HEK293T (cell line): ENCODE data around the gene NFKBIE.

Experiments used
- BHLHE40 ChIP-seq: fragments of 450-650 bp; IDR thresholded peaks from 2 replicates; pipeline ENCODE4 v1.6.1; 2016; ENCODE audit warnings: mild to moderate bottlenecking, moderate library complexity, borderline replicate concordance
- CTBP1 ChIP-seq: fragments of 450-650 bp; IDR thresholded peaks from 2 replicates; pipeline ENCODE4 v1.6.1; 2016; ENCODE audit warnings: borderline replicate concordance
- FOXM1 ChIP-seq: fragments of 450-650 bp; IDR thresholded peaks from 2 replicates; pipeline ENCODE4 v1.6.1; 2017; ENCODE audit warnings: mild to moderate bottlenecking, borderline replicate concordance
- HDGF ChIP-seq: fragments of 450-650 bp; IDR thresholded peaks from 2 replicates; pipeline ENCODE4 v1.6.1; 2017; ENCODE audit warnings: antibody characterized with exemption, borderline replicate concordance
- SP1 ChIP-seq: fragments of 450-650 bp; IDR thresholded peaks from 2 replicates; pipeline ENCODE4 v1.6.1; 2017
- SUZ12 ChIP-seq: fragments of 450-650 bp; IDR thresholded peaks from 2 replicates; pipeline ENCODE4 v1.6.1; 2016; ENCODE audit warnings: mild to moderate bottlenecking
- ZNF384 ChIP-seq: fragments of 450-650 bp; IDR thresholded peaks from 2 replicates; pipeline ENCODE4 v1.6.1; 2016

GRCh38 chr6:44260011-44260410, 5.3 kb downstream of the NFKBIE start:
- no peak for TF ChIP-seq HDGF
- TF ChIP-seq FOXM1, result no peak
- no peak for TF ChIP-seq CTBP1
- TF ChIP-seq BHLHE40, result no peak
- no peak for TF ChIP-seq SUZ12
- TF ChIP-seq SP1, result no peak
- TF ChIP-seq ZNF384, result no peak
